SW 1271 (cell line): ENCODE results near the gene TUBGCP6.

Experiments
- DNase-seq, 2 experiments: peaks; one replicate each; lab custom pipeline; 2025; lab: John Stamatoyannopoulos, UW

TUBGCP6 gene

DNA sequence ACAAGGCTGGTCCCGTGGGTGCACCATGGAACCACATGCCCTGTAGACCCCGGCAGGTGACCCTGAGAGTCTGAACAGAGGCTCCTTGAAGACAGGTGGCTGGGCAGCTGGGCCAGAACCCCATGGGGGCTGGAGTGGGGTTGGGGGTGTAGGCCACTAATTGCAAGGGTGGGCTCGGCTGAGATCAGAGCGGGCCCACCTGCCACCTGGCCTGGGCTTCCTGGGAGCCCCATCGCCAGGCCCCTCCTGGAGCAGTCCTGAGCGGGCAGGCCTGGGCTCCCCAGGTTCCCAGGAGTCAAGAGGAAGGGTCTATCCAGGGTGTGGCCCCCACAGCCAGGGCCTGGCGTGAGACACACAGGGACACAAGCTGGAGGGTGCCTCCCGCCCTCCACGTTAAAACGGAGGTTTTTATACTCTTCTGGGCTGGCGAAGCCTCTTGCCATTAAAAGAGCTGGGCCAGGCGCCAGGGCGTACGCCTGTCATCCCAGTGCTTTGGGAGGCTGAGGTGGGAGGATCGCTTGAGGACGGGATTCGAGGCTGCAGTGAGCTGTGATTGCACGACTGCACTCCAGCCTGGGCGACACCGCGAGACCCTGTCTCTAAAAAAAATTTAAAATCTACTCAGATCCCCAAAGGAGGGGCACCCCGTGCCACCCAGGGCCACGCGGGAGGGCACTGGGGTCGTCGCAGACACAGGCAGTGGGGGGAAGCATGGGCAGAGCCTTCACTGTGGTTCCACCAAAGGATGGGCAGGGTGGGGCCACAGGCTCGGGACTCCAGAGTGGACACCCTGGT lies 63.9 kb downstream of the TUBGCP6 start:
- no peak for DNase-seq

DNA sequence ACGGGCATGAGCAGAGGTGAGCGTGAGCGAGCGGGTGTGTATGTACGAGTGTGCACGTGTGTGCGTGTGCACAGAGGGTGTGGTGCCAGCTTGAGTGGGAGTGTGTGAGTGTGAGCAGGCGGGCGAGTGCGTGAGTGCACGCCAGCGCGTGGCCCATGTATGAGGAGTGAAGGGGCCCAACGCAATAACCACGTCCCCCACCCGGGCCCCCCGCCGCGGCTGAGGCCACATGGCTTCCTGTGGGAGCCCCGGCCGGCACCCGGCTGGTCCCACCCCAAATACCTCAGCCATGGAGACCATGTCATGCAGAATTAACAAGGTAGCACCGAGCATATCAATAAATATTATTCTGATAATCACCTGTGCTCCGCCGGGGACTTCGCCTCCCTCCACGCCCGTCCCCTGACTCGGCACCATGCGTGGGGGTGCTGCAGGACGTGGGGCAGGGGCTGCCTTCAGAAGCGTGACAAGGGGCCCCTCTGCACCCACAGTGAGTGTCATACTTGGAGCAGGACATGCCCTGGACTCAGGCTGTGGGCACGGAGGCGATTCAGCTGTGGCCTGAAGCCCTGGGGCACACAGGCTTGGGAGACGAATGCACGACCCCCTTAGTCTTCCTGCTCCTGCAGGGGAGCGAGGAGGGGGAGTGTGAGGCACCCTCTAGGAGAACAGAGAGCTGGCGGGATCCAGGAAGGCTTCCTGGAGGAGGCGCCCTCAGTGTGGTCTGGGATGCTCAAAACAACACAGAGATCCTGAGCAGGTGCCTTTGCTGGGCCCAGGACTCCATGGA lies 64.7 kb downstream of the TUBGCP6 start:
- no peak for DNase-seq

DNA sequence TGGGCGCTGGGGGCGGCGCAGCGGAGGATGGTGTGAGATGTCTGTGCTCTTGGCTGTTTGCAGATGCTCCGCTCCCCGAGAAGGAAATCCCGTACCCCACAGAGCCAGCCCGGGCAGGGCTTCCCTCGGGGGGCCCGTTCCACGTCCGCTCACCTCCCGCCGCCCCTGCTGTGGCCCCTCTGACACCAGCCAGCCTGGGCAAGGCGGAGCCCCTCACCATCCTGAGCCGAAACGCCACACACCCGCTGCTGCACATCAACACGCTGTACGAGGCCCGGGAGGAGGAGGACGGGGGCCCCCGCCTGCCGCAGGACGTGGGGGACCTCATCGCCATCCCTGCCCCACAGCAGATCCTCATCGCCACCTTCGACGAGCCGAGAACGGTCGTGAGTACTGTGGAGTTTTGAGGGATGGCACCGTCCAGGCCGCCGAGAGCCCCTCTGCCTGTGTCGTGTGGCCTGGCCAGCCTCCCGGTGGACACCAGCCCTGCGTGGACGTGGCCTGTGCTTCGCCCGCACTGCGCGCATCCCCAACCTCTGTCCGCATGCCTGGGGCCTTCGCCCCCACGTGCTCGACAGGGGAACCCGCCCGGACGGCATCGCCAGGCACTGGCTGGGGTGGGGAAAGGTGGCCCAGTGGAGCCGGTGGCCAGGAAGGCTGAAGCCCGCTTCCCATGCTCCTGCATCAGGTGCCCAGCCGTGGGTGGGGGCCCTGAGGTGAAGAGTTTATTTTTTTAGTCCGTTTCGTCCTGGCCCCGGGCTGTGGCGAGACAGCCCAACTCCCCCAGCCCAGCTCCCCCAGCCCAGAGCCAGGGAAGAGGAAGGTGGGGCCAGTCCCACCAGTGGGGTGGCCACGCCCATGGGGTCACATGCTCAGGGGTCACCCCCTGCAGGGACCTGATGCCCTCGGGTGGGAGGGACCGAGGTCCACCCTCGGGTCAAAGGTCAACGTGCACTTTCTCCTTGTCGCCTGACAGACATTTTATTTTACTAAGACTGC lies 65.7 kb downstream of the TUBGCP6 start:
- DNase-seq: no peak

DNA sequence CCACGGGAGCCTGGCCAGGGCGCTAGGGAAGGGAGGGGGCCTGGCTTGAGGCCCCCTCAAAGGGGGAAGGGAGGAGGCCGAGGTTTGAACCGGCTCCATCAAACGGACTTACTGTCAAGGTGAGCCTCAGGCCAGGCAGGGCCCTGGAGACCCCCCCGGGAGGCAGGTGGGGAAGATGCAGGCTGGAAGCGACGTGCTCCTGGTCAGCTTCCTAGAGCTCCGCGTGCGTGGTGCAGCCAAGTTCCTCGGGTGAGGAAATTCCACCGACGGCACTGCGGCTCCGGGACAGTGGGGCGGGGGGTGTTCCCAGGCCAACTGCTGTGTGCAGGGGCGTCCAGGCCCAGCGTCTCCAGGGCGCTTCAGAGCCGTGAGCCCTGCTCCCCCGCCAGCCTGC lies 66.4 kb downstream of the TUBGCP6 start:
- no peak for DNase-seq

DNA sequence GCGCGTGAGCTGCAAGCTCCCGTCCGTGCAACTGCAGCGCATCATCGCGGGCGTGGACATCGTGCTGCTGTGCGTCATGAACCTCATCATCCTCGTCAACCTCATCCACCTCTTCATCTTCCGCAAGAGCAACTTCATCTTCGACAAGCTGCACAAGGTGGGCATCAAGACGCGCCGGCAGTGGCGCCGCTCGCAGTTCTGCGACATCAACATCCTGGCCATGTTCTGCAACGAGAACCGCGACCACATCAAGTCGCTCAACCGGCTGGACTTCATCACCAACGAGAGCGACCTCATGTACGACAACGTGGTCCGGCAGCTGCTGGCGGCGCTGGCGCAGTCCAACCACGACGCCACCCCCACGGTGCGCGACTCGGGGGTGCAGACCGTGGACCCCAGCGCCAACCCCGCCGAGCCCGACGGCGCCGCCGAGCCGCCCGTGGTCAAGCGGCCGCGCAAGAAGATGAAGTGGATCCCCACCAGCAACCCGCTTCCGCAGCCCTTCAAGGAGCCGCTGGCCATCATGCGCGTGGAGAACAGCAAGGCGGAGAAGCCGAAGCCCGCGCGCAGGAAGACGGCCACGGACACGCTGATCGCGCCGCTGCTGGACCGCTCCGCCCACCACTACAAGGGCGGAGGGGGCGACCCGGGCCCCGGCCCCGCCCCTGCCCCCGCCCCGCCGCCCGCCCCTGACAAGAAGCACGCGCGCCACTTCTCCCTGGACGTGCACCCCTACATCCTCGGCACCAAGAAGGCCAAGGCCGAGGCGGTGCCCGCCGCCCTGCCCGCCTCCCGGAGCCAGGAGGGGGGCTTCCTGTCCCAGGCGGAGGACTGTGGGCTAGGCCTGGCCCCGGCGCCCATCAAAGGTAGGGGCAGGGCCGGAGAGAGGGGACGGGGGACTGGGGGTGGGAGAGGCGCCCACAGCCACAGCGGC lies 67.0 kb downstream of the TUBGCP6 start:
- no peak for DNase-seq

DNA sequence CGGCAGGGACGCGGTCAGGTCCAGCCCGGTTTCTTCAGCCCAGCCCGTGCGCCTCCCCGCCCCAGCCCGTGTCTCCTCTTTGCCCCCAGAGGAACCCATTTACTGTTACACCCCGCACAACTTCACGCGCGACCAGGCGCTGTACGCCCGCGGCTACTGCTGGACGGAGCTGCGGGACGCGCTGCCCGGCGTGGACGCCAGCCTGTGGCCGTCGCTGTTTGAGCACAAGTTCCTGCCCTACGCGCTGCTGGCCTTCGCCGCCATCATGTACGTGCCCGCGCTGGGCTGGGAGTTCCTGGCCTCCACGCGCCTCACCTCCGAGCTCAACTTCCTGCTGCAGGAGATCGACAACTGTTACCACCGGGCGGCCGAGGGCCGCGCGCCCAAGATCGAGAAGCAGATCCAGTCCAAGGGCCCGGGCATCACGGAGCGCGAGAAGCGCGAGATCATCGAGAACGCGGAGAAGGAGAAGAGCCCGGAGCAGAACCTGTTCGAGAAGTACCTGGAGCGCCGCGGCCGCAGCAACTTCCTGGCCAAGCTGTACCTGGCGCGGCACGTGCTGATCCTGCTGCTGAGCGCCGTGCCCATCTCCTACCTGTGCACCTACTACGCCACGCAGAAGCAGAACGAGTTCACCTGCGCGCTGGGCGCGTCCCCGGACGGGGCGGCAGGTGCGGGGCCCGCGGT lies 67.8 kb downstream of the TUBGCP6 start:
- no peak for DNase-seq

DNA sequence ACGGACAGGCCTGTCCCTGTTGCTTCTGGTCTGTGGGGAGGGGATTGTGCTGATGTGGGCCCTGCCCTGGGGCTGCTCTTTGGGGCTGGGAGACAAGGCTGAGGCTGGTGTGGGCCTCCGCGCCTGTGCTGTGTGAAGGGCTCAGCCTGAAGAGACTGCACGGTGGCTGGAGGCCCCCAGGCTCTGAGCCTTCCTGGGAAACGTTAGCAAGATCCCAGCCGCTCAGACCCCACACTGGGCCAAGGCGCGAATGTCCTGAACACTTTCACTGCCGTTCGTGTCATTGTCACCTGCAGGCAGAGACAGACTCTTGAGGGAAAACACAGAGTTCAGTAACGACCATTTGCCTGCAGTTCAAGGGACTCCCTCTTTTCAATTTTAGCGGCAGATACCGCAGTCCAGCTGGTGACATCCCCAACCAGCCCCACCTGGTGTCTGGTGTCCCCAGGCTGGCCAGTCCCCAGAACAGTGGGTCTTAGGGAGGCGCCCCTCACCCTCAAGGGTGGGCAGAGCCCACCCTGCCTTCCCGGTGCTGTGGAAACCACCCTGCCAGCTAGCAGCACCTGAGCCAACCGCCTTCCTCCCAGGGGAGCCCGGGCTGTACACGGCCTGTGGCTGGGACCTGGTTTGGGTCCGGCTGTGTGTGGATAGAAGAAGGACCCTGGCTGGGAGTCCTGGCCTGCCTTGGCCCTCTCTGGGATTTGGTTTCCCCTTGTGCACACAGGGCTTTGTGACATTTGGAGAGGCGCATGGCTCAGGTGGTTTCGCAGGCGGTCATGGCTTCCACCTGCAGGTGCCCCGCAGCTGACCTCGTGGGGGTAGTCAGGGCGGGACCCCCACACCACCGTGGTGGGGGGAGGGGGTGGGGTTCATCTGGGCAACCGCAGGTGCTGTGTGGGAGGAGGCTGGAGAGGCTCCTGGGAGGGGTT lies 68.6 kb downstream of the TUBGCP6 start:
- DNase-seq: no peak

DNA sequence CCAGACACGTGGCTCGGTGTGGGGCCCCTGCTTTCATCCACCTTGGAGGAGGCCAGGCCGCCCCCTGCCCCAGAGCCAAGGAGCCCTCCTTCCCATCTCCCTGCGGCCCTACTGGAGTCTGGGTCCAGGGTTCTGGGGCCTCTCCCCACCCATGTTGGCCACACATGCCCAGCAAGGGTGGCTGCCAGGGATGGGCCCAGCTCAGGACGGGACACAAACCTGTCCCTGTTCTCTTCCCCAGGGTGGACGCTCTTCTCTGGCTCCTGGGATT lies 69.7 kb downstream of the TUBGCP6 start:
- DNase-seq: no peak

DNA sequence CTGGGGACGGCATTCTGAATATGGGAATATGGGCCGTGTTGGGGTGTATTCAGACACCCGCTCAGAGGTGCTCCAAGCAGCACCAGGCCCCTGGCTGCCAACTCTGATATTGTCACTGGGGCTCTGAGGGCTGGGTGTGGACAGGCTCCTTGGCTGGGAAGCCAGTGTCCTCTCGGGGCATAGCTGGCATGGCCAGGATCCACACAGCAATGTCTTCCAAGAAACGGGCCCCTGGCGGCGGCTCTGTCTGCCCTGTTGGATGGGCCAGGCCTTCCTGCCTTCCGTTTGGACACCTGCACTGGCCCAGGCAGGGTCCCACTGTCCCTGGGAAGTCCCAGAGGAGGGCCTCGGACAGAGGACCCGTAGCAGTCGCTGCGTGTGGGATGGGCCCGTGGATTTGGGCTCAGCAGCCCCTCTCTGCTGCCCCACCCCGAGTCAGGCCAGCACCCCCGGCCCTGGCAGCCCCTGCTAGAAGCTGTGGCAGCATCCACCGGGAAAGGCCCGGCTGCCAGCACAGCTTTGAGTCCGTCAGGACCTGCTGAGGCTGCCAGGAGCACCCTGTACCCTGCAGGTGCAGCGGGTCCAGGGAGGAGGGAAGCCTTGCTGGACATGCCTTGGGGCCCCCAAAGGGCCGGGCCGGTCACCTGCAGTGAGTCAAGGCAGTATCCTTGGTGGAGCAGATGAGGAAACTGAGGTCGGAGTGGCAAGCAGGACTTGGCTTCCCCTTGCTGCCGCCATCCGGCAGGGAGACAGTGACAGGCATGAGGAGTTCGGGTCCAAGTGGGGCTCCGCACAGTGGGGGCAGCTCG lies 70.2 kb downstream of the TUBGCP6 start:
- DNase-seq: no peak

DNA sequence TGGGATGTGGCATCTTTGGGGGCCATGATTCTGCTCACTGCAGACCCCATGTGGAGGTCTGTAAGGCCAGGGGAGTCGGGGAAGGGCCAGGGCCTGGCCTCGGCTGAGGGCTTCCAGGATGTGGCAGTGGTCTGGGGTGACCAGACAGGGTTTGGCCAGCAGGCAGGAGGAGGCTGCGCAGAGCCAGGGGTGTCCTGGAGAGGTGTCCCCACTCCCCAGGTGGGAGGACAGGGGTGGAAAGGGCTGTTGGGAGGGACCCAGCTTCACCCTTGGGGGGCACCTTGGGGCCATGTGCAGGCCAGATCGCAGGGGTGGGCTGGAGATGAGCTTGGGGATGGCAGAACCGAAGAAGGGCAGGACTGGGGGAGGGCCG lies 70.9 kb downstream of the TUBGCP6 start:
- DNase-seq: no peak

DNA sequence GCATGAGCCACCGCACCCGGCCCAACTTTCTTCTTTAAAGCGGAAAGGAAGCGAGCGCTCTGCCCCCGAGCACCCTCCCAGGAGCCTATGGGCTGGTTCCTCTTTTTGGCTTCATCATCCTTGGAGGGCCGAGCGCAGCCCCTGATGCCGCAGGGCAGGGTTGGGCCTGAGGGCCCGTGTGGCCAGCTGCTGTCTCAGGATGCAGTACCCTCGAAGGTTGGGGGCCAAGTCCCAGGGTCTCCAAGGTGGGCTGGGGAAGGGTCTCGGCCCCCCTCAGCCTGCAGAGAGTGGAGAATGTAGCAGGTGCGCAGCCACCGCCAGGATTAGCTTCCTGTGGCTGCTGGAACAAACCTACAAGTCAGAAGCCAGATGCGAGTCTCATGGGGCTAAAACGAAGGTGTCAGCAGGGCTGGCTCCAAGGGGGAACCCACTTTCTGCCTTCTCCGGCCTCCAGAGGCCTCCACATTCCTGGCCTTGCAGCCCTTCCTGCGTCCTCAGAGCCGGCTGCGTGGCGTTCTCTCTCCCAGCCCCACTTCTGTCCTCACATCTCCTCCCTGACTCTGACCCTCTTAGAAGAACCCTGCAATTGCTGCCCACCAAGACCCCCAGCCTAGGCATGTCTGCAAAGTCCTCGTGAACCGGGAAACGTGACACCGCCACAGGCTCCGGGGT lies 71.4 kb downstream of the TUBGCP6 start:
- DNase-seq: no peak

DNA sequence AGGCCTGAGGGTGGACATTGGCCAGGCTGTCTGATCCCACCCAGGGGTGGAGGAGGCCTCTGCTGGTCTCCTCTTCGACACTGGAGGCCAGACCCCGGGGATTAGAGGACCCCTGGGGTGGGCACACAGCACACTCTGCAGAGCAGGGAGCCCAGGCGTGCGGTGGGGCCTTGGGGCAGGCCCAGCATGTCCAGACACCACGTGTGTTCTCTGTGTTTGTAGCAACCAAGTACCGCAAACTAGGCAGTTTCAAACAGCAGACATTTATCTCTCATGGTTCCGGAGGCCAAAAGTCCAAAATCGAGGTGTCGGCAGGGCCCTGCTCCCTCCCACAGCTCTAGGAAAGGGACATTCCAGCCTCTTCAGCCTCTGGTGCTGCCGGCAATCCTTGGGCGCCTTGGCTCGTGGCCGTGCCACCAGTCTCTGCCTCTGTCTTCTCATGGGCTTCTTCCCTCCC lies 72.8 kb downstream of the TUBGCP6 start:
- DNase-seq: no peak

DNA sequence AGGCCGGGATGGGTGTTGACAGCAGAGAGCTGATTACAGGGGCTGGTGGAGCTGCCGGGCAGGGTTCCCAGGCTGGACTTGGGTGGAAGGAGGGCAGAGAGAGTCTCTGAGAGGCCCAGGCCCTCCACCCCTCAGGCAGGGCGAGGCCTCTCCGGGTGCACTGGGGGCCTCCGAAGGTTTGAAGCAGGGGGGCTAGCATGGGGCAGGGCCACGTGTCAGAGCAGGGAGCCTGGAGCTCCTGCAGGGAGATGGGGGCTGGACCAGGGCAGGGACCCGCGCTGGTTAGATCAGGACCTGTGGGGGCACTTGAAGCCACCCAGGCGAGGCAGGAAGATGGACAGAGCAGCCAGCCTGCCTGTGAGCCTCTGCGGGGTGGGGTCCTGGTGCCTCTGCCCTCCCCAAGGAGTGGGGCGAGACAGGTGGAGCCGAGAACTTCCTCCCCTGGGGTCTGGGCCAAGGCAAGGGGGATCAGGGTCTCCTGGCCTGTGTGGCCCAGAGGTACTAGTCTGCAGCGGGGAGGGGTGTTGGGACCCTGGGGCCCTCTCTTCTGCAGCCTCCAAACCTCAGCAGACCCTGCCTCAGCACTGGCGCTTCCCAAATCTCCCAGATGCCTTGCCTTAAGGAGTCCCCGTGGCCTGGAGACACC lies 73.4 kb downstream of the TUBGCP6 start:
- DNase-seq: no peak

DNA sequence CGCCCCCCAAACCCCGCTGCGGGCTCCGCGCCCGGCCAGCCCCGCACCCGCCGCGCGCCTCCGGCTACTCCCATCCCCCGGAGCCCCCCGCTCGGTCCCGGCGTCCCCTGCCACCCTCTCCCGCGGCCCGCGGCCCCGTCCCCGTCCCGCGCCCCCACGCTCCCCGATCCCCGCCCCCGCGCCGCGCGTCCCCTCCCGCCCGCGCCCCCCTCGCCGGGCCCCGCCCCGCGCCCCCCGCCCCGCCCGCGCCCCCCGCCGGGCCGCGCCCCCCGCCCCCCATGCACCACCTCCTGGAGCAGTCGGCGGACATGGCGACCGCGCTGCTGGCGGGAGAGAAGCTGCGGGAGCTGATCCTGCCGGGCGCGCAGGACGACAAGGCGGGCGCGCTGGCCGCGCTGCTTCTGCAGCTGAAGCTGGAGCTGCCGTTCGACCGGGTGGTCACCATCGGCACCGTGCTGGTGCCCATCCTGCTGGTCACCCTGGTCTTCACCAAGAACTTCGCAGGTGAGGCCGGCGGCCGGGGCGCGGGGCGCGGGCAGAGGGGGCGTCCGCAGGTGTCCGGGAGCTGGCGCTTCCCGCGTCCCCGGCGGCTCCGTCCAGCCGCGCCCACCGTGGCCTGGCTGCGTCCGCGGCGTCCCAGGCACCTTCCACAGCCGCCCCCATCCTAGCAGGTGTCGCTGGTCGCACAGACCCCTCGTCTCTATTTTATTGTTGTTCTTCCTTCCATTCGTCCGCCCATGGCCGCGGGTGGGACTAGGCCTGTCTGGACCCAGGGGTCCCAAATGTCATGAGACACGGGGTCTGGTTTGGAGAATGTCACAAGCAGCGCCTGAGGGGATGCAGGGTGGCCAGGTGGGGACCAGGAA lies 74.1 kb downstream of the TUBGCP6 start, which contains the start of gene PANX2:
PANX2 (plus strand) TSS at position 279 of the 866 bp plus-strand sequence; CDS start at position 279, 0 bp downstream.
- no peak for DNase-seq

DNA sequence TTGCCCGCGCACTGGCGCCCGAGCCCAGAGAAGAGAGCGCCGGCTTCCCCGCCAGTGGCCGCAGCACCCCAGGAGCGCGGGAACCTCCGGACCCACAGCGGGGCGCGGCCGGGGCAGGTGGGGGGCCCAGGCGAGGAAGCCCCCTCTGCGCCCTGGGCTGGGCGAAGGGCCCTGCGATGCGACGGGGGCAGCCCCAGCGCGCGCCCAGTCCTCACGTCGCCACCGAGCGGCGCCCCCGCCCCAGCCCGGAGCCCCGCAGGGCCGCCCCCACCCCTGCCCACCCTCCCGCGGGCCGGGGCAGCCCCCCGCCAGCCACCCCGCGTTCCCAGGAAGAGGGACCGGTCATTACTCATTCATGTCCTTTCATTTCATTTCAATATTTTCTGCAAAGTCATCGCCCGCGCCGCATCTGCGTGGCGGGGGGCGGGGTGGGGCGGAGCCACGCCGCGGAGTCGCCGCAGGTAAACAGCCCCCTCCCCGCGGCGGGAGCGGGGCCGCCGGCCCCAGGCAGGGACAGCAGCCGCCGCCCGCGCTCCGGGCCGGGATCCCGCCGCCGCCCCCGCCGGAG lies 75.0 kb downstream of the TUBGCP6 start:
- no peak for DNase-seq

DNA sequence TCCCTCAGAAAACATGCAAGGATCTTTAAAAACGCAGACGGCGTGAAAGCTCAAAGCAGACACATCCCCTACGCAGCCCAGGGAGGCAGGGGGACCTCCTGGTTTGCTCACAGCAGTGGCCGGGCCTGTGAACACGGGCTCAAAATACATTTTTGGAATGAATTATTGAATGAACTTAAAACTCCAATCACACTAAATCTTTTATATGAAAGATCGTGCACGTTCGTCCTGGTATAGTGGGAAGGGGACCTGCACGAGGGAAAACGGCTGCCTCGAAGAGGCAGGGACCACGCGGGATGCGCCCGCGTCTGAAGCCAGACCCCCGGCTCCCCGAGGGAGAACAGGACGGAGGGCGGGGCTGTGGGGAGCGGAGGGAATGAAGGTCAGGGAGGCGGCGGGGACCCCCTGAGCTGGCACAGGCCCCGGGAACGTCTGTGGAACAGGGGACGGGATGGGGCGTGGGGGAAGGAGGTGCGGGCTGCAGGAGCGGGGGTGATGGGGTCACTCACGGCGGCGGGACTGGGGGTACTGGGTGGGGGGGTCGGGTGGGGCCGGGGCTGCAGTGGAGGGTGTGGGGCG lies 75.6 kb downstream of the TUBGCP6 start:
- no peak for DNase-seq
